GM12874 (cell line): Measurements from ENCODE around the gene BAAT.

ENCODE experiments used
- TF ChIP-seq, protein P1 (sequence below): IDR thresholded peaks from 2 replicates; pipeline ENCODE4 v1.5.1; 2011; ENCODE audit warnings: low read depth, mild to moderate bottlenecking, control low read depth, low read length, moderate library complexity; ENCODE audit not compliant: insufficient read depth

Gene BAAT

GRCh38 chr9:101381833-101382342 is 2.9 kb downstream of the BAAT start:
- TF ChIP-seq, protein P1, sequence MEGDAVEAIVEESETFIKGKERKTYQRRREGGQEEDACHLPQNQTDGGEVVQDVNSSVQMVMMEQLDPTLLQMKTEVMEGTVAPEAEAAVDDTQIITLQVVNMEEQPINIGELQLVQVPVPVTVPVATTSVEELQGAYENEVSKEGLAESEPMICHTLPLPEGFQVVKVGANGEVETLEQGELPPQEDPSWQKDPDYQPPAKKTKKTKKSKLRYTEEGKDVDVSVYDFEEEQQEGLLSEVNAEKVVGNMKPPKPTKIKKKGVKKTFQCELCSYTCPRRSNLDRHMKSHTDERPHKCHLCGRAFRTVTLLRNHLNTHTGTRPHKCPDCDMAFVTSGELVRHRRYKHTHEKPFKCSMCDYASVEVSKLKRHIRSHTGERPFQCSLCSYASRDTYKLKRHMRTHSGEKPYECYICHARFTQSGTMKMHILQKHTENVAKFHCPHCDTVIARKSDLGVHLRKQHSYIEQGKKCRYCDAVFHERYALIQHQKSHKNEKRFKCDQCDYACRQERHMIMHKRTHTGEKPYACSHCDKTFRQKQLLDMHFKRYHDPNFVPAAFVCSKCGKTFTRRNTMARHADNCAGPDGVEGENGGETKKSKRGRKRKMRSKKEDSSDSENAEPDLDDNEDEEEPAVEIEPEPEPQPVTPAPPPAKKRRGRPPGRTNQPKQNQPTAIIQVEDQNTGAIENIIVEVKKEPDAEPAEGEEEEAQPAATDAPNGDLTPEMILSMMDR, result no peak

- TF ChIP-seq, protein P1, result no peak
These were observed 3.7 kb downstream of the BAAT start for GRCh38 chr9:101381118-101381517.

DNA sequence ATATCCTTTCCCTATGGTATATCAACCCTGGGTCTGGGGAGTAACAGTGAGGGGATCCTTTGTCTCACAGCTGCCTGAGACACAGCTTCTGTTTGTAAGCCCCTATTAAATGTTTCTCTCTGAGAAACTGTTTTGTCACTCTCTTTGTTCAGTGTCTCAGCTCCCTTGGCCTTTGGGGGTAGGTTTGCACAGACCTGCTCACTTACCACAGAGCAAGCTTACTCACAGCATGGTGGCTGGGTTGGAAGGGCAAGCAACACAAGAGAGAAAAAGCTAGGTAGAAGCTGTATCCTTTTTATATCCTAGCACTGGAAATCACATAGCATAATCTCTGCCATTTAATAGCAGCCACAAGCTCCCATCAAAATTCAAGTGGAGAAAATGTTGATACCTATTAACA is 4.5 kb downstream of the BAAT start:
- TF ChIP-seq, protein P1, result no peak

GRCh38 chr9:101376111-101376848 is 8.5 kb downstream of the BAAT start:
- TF ChIP-seq, protein P1, result no peak

GRCh38 chr9:101375546-101375945 is 9.3 kb downstream of the BAAT start:
- TF ChIP-seq, protein P1, result no peak

- TF ChIP-seq, protein P1, result no peak
These were observed 12.3 kb downstream of the BAAT start for GRCh38 chr9:101372327-101373118.

DNA sequence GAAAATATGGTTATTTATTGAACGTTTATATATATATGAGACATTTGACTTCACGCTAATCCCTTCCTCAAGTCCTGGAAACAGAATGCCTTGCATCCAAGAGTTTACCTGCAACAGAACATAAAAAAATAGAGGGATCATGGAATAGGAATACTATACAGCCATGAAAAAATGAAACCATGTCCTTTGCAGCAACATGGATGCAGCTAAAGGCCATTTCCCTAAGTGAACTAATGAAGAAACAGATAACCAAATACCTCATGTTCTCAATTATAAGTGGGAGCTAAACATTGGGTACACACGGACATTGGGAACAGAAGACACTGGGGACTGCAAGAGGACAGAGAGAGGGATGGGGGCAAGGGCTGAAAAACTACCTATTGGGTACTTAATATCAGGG is 13.0 kb downstream of the BAAT start:
- TF ChIP-seq, protein P1, result no peak
